H1 (cell line): Measurements from ENCODE around the gene C16orf89. TPM values are rescaled to one million over a fixed set of nuclear protein-coding genes. Genes with fewer than 3 reads are reported as not detected.

Experiments
- CTCF ChIA-PET: fragments of 300-600 bp; sonication (Branson Sonifier 250); formaldehyde crosslinking; loops from one replicate; lab custom pipeline; 2021; ENCODE audit not compliant: partially characterized antibody; lab: Charles Lee
- POLR2A ChIA-PET: fragments of 300-600 bp; sonication (Branson Sonifier 250); formaldehyde crosslinking; loops from one replicate; lab custom pipeline; 2021; ENCODE audit warnings: inconsistent platforms; ENCODE audit not compliant: partially characterized antibody; lab: Charles Lee
- DNase-seq, 2 experiments: peaks; one replicate each; pipeline versions ENCODE4 v3.0.0 to v3.0.0-alpha.2; 2010 to 2022; ENCODE audit warnings: low spot score in 2 of 2, low read depth in 1 of 2, mixed read lengths in 1 of 2
- FAIRE-seq: peaks from 2 replicates; lab custom pipeline; 2011; peaks lifted over from hg19 to GRCh38; lab: Jason Lieb, UNC
- H2AFZ ChIP-seq: 2 replicates; pipeline ENCODE4 v1.8.1; 2012; ENCODE audit warnings: low read length, inconsistent platforms
- H2AK5ac ChIP-seq: 2 replicates; pipeline ENCODE4 v1.6.1; 2013; ENCODE audit warnings: low read depth, low read length
- H2BK120ac ChIP-seq: replicated peaks from 2 replicates; pipeline ENCODE3; 2013; ENCODE audit warnings: low read depth, low read length, inconsistent platforms
- H2BK12ac ChIP-seq: 2 replicates; pipeline ENCODE4 v1.6.1; 2013; ENCODE audit warnings: low read depth, low read length
- H2BK15ac ChIP-seq: 2 replicates; pipeline ENCODE4 v1.6.1; 2013; ENCODE audit warnings: low read length
- H2BK20ac ChIP-seq: 2 replicates; pipeline ENCODE4 v1.6.1; 2013; ENCODE audit warnings: low read length
- H2BK5ac ChIP-seq: 2 replicates; pipeline ENCODE4 v1.6.1; 2013; ENCODE audit warnings: low read depth, low read length
- H3K14ac ChIP-seq: 2 replicates; pipeline ENCODE4 v1.6.1; 2013; ENCODE audit warnings: inconsistent platforms; ENCODE audit not compliant: insufficient read length
- H3K18ac ChIP-seq: 2 replicates; pipeline ENCODE4 v1.6.1; 2013; ENCODE audit warnings: low read length; ENCODE audit errors: extremely low read depth
- H3K23ac ChIP-seq: 2 replicates; pipeline ENCODE4 v1.6.1; 2013; ENCODE audit warnings: inconsistent platforms; ENCODE audit not compliant: insufficient read length
- H3K23me2 ChIP-seq: 2 replicates; pipeline ENCODE4 v1.6.1; 2013; ENCODE audit warnings: low read depth, low read length
- H3K27ac ChIP-seq: 2 replicates; pipeline ENCODE4 v1.6.1; 2011; ENCODE audit warnings: low read depth, low read length, inconsistent platforms
- H3K27me3 ChIP-seq, 4 experiments: replicated peaks in 1 of 4; 1 replicate in 1 of 4; 2 replicates in 3 of 4; pipeline versions ENCODE4 v1.6.1 to v1.8.1; 2011 to 2013; ENCODE audit warnings: low read length in 3 of 4, mild to moderate bottlenecking in 3 of 4, inconsistent platforms in 2 of 4, mixed read lengths in 2 of 4, moderate library complexity in 1 of 4; ENCODE audit not compliant: control insufficient read depth in 3 of 4, insufficient read depth in 3 of 4; ENCODE audit errors: extremely low read depth in 1 of 4
- H3K36me3 ChIP-seq, 4 experiments: 2 replicates each; pipeline versions ENCODE4 v1.6.1 to v1.8.1; 2011 to 2013; ENCODE audit warnings: mild to moderate bottlenecking in 4 of 4, low read length in 3 of 4, moderate library complexity in 2 of 4, control low read depth in 1 of 4, inconsistent platforms in 1 of 4; ENCODE audit not compliant: insufficient read depth in 4 of 4, control insufficient read depth in 2 of 4
- H3K4ac ChIP-seq: replicated peaks from 2 replicates; pipeline ENCODE3; 2013; ENCODE audit warnings: low read length, low read depth, mixed read lengths, inconsistent platforms; ENCODE audit not compliant: insufficient read length
- H3K4me1 ChIP-seq, 4 experiments: replicated peaks in 1 of 4; 1 replicate in 1 of 4; 2 replicates in 3 of 4; pipeline versions ENCODE4 v1.6.1 to v1.8.1; 2011 to 2013; ENCODE audit warnings: low read length in 3 of 4, inconsistent platforms in 2 of 4, mixed read lengths in 1 of 4; ENCODE audit not compliant: insufficient read depth in 4 of 4, control insufficient read depth in 3 of 4
- H3K4me2 ChIP-seq, 2 experiments: 2 replicates each; pipeline versions ENCODE4 v1.6.1 to v1.8.1; 2011 to 2013; ENCODE audit warnings: low read depth in 2 of 2, low read length in 2 of 2, control low read depth in 1 of 2, inconsistent platforms in 1 of 2, mild to moderate bottlenecking in 1 of 2; ENCODE audit not compliant: insufficient read depth in 1 of 2
- H3K4me3 ChIP-seq, 4 experiments: fragments of 200-600, 300-600 bp in 1 of 4; sonication (generic), shearing (Covaris generic), sonication (Bioruptor Twin) in 1 of 4; 2 replicates each; pipeline versions ENCODE4 v1.5.1 to v1.8.1; 2011 to 2016; ENCODE audit warnings: low read length in 4 of 4, low read depth in 3 of 4, control low read depth in 2 of 4, inconsistent platforms in 2 of 4, mild to moderate bottlenecking in 2 of 4, mixed read lengths in 1 of 4, moderate library complexity in 1 of 4; ENCODE audit not compliant: insufficient read depth in 2 of 4; ENCODE audit errors: extremely low read depth in 1 of 4
- H3K56ac ChIP-seq: replicated peaks from 2 replicates; pipeline ENCODE3; 2013; ENCODE audit warnings: low read depth, mild to moderate bottlenecking, mixed read lengths, low read length, inconsistent platforms; ENCODE audit not compliant: insufficient read length
- H3K79me1 ChIP-seq: 2 replicates; pipeline ENCODE4 v1.6.1; 2013; ENCODE audit warnings: low read depth, low read length, control low read depth
- H3K79me2 ChIP-seq, 2 experiments: 2 replicates each; pipeline versions ENCODE4 v1.6.1 to v1.8.1; 2012 to 2013; ENCODE audit warnings: low read length in 2 of 2, mild to moderate bottlenecking in 2 of 2, inconsistent platforms in 1 of 2; ENCODE audit not compliant: insufficient read depth in 2 of 2, control insufficient read depth in 1 of 2
- H3K9ac ChIP-seq, 4 experiments: replicated peaks in 1 of 4; 1 replicate in 1 of 4; 2 replicates in 3 of 4; pipeline versions ENCODE4 v1.6.1 to v1.8.1; 2011 to 2013; ENCODE audit warnings: low read depth in 3 of 4, low read length in 3 of 4, control low read depth in 2 of 4, mild to moderate bottlenecking in 2 of 4, moderate library complexity in 2 of 4, inconsistent platforms in 1 of 4; ENCODE audit errors: extremely low read depth in 1 of 4
- H3K9me3 ChIP-seq, 2 experiments: 2 replicates each; pipeline versions ENCODE4 v1.6.1 to v1.8.1; 2012 to 2013; ENCODE audit warnings: mild to moderate bottlenecking in 2 of 2, moderate library complexity in 2 of 2, control low read depth in 1 of 2, inconsistent platforms in 1 of 2, low read depth in 1 of 2, low read length in 1 of 2, mixed read lengths in 1 of 2; ENCODE audit not compliant: insufficient read depth in 2 of 2
- H4K20me1 ChIP-seq, 2 experiments: replicated peaks in 1 of 2; 2 replicates each; pipeline versions ENCODE3 to v1.8.1; 2011 to 2013; ENCODE audit warnings: inconsistent platforms in 2 of 2, low read length in 2 of 2, mild to moderate bottlenecking in 1 of 2; ENCODE audit not compliant: insufficient read depth in 2 of 2, control insufficient read depth in 1 of 2
- H4K5ac ChIP-seq: 2 replicates; pipeline ENCODE4 v1.6.1; 2013; ENCODE audit warnings: low read length, low read depth, mixed read lengths, inconsistent platforms; ENCODE audit not compliant: insufficient read length
- H4K8ac ChIP-seq: 2 replicates; pipeline ENCODE4 v1.8.0; 2013; ENCODE audit warnings: mild to moderate bottlenecking, moderate library complexity, low read length, inconsistent platforms; ENCODE audit not compliant: insufficient read depth; ENCODE audit errors: extremely low read depth
- H4K91ac ChIP-seq: replicated peaks from 2 replicates; pipeline ENCODE3; 2013; ENCODE audit warnings: low read length, mixed read lengths, inconsistent platforms; ENCODE audit not compliant: insufficient read length
- CBX8 ChIP-seq: fragments of 300-800, 300-1000 bp; sonication (generic); IDR thresholded peaks from 2 replicates; pipeline ENCODE4 v1.7.1; 2016; ENCODE audit warnings: low read depth, low read length, borderline replicate concordance
- CEBPB ChIP-seq: IDR thresholded peaks from 2 replicates; pipeline ENCODE4 v1.6.1; 2012; ENCODE audit warnings: low read depth, low read length
- CTBP2 ChIP-seq: IDR thresholded peaks from 2 replicates; pipeline ENCODE4 v1.7.0; 2011; ENCODE audit warnings: borderline replicate concordance, mild to moderate bottlenecking, moderate library complexity, mixed read lengths, low read length; ENCODE audit not compliant: insufficient read depth, insufficient read length
- MAFK ChIP-seq: IDR thresholded peaks from 2 replicates; pipeline ENCODE4 v1.6.1; 2012; ENCODE audit warnings: low read depth, mild to moderate bottlenecking, improper control_type of control experiment, low read length
- NANOG ChIP-seq: IDR thresholded peaks from 2 replicates; pipeline ENCODE4 v1.6.1; 2011; ENCODE audit warnings: low read length, low read depth, mild to moderate bottlenecking, inconsistent platforms; ENCODE audit not compliant: insufficient read depth, poor library complexity, severe bottlenecking
- NRF1 ChIP-seq: IDR thresholded peaks from 2 replicates; pipeline ENCODE4 v1.6.1; 2011; ENCODE audit warnings: mild to moderate bottlenecking, low read depth, low read length, improper control_type of control experiment
- POLR2AphosphoS5 ChIP-seq: IDR thresholded peaks from 2 replicates; pipeline ENCODE4 v1.6.1; 2011; ENCODE audit warnings: low read depth, low read length
- POU5F1 ChIP-seq: IDR thresholded peaks from 2 replicates; pipeline ENCODE4 v1.6.1; 2011; ENCODE audit warnings: low read depth, mild to moderate bottlenecking, low read length, moderate library complexity
- SIX5 ChIP-seq: IDR thresholded peaks from 2 replicates; pipeline ENCODE4 v1.6.1; 2011; ENCODE audit warnings: mild to moderate bottlenecking, low read depth, low read length
- TBP ChIP-seq: IDR thresholded peaks from 2 replicates; pipeline ENCODE4 v1.6.1; 2011; ENCODE audit warnings: low read depth, low read length, improper control_type of control experiment
- YY1 ChIP-seq: IDR thresholded peaks from 2 replicates; pipeline ENCODE4 v1.6.1; 2011; ENCODE audit warnings: low read depth, mild to moderate bottlenecking, low read length
- WGBS, 2 experiments: shearing (Covaris generic) in 1 of 2; methylation state at CpG; one replicate each; pipeline versions ENCODE4 v1.1.6 to v1.1.7; 2013 to 2015; ENCODE audit warnings: low lambda C conversion rate in 2 of 2, mixed read lengths in 2 of 2, inconsistent platforms in 1 of 2, low coverage in 1 of 2, missing lambda C conversion rate in 1 of 2; ENCODE audit not compliant: insufficient replicate concordance in 2 of 2, insufficient coverage in 1 of 2, insufficient read length in 1 of 2; ENCODE audit errors: extremely low coverage in 1 of 2, missing lambda C conversion rate in 1 of 2; 5-methylcytosine and 5-hydroxymethylcytosine counted together
- polyA plus RNA-seq, 7 experiments: library from polyadenylated mRNA; depleted of rRNA in 3 of 7; stranded (reverse) in 5 of 7; unstranded in 2 of 7; fragments of >200 nt in 5 of 7; fragments of 200-250 nt in 2 of 7; gene quantifications; 1 replicate in 5 of 7; 2 replicates in 1 of 7; 4 replicates in 1 of 7; pipeline versions ENCODE4 v1.2.1 to v1.2.3, GENCODE V29; 2011 to 2013; ENCODE audit warnings: missing spikeins in 2 of 7, mixed read lengths in 2 of 7
- total RNA-seq: library from RNA; stranded (reverse); fragmentation: NEBNext Ultra II Directional; extraction: Animal tissue kit (Norgen Biotek cat#: 25700); gene quantifications from 2 replicates; pipeline ENCODE4 v1.2.1, GENCODE V29; 2021
- TF ChIP-seq, protein P1 (sequence below): IDR thresholded peaks from 2 replicates; pipeline ENCODE4 v1.6.1; 2011; ENCODE audit warnings: low read length, improper control_type of control experiment

C16orf89 gene
- total and polyA plus RNA-seq, 2 of the 8 experiments (the other 6 are each of a cell fraction or from before 2014, with no cell fraction given), result 6.7 to 9.9 TPM

DNA sequence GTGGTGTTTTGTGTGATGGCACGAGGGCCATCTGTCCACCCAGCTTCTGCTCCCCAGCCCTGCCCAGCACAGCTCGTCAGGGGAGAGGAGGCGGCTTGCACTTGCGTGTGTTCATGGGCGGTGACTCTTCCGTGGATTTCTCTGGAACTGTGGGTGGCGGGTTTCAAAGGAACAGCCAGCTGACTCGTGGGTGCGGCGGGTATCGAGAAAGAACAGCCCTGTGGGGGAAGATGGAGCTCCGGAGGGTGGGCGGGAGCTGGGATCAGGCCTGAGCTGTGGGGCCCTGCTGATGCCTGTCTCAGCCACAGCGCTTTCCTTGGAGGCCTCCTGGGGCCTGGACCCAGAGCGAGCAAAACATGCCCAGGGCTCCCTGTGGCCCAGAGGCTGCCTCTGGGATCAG, 45.2 kb downstream of the C16orf89 start:
- CTCF ChIA-PET, result interaction anchor here (0.6 to 1.2 kb wide), 7 partner anchors 9 to 409 kb away, joined by 3 to 9 read pairs (median 3); no protein-coding TSS in a partner anchor
- Histone ChIP-seq H3K27ac (no peak overlapping the region; the same call in 1 of the 2 replicates), H2BK20ac (no peak overlapping the region), H2BK15ac (no peak overlapping the region), H3K27me3 (no peaks in the 10 kb centered on the region), H4K8ac (no peak overlapping the region), H3K18ac (no peak overlapping the region), H3K9me3 (no peaks in the 10 kb centered on the region), H2BK5ac (no peak overlapping the region), H2AK5ac (no peak overlapping the region), H2BK120ac (no peak overlapping the region), H3K4ac (no peak overlapping the region), H3K36me3 (no peaks in the 10 kb centered on the region), H4K91ac (no peak overlapping the region), H3K4me2 (no peak overlapping the region), H3K23ac (no peak overlapping the region), H2AFZ (no peak overlapping the region), H4K5ac (no peak overlapping the region), H3K4me1 (peaks cover 0 to 4% (median 1%) of the 10 kb centered on the region in 4 experiments; a peak in 3 of 7 replicates), H3K4me3 (no peak overlapping the region)
- POLR2A ChIA-PET, result interaction anchor here (1.2 to 4.2 kb wide), 2 partner anchors 9 to 14 kb away, joined by 3 to 15 read pairs; partner anchors contain the start of gene NAGPA
- DNase-seq, result no peak
- FAIRE-seq, result no peak
- TF ChIP-seq NANOG (no peak), MAFK (no peak), CEBPB (no peak), POU5F1 (no peak), TBP (no peak), NRF1 (no peak), POLR2AphosphoS5 (no peak), CBX8 (no peak), CTBP2 (no peak), SIX5 (no peak), YY1 (no peak)
- TF ChIP-seq, protein P1, sequence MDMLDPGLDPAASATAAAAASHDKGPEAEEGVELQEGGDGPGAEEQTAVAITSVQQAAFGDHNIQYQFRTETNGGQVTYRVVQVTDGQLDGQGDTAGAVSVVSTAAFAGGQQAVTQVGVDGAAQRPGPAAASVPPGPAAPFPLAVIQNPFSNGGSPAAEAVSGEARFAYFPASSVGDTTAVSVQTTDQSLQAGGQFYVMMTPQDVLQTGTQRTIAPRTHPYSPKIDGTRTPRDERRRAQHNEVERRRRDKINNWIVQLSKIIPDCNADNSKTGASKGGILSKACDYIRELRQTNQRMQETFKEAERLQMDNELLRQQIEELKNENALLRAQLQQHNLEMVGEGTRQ, result no peak
- TF ChIP-seq, all 59 proteins: peak for 0
- 0 out of 2 replicates have a peak overlapping the region, but pooled peaks have one; percentile 39 for H2BK12ac ChIP-seq
- WGBS, 2 experiments, result 87% methylated on average over 12 of the region's 15 CpGs; no CpG with 5 or more reads in 1 of the 2 experiments
- no peak overlapping the region for H3K56ac ChIP-seq
- H3K79me2 ChIP-seq, result no peaks in the 10 kb centered on the region
- no peaks in the 10 kb centered on the region for H3K79me1 ChIP-seq
- H4K20me1 ChIP-seq, result no peaks in the 10 kb centered on the region
- no peak overlapping the region for H3K9ac ChIP-seq
- no peaks in the 10 kb centered on the region for H3K23me2 ChIP-seq
- H3K14ac ChIP-seq, result no peak overlapping the region
